ENCODE results near the gene DSG3.

DSG3 gene

DNA sequence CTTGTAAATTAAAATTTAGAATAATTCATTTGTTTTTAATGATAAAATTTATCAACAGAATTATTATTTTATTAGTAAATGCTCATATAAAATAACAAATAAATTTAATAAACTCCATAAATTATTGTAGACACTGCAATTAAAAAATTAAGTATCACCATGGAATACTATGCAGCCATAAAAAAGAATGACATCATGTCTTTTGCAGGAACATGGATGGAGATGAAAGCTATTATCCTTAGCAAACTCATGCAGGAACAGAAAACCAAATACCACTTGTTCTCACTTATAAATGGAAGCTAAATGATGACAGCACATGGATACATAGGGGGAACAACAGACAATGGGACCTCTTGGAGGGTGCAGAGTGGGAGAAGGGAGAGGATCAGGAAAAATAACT, 29.7 kb upstream of the DSG3 start:
- Histone ChIP-seq H3K9me3 (ENCODE audit: control insufficient read depth, insufficient read depth, low read length) (no peaks in the 10 kb centered on the region), H3K9ac (ENCODE audit: low read depth, low read length) (no peak overlapping the region), H3K27me3 (ENCODE audit: control insufficient read depth, insufficient read depth, low read length) (no peaks in the 10 kb centered on the region), H3K27ac (ENCODE audit: low read depth, low read length) (no peak overlapping the region), H3K4me3 (ENCODE audit: low read depth, low read length) (no peak overlapping the region), H3K36me3 (ENCODE audit: control insufficient read depth, insufficient read depth, low read length) (no peaks in the 10 kb centered on the region), H3K4me1 (ENCODE audit: control insufficient read depth, insufficient read depth, low read length) (no peaks in the 10 kb centered on the region)

DNA sequence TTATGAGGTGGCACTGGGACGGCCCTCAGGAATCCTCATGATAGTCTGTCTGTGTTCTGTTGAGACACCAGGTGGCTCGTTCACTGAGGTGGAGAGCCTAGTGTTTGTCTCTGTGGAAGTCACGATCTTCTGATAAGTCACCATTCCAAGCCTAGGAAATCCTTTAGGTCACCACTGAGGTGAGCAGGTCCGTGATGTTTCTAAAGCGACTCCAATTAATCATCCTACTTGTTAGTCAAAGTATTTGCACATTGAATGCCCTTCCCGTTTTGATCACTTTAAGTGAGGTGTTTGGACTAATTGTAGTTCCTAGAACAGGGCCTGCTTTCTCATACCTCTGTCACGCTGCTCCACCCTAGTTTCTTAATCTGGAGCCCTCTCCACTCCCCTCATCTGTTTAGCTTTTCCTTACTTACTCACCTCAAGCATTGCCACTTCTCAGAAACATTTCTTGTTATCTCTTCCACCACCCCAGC, 28.0 kb upstream of the DSG3 start:
- no peaks in the 10 kb centered on the region for H3K27me3 ChIP-seq (ENCODE audit: control insufficient read depth, insufficient read depth, low read length)
- no peaks in the 10 kb centered on the region for H3K9me3 ChIP-seq (ENCODE audit: control insufficient read depth, insufficient read depth, low read length)
- H3K4me1 ChIP-seq (ENCODE audit: control insufficient read depth, insufficient read depth, low read length), result no peaks in the 10 kb centered on the region
- no peak overlapping the region for H3K27ac ChIP-seq (ENCODE audit: low read depth, low read length)
- no peaks in the 10 kb centered on the region for H3K36me3 ChIP-seq (ENCODE audit: control insufficient read depth, insufficient read depth, low read length)
- H3K4me3 ChIP-seq (ENCODE audit: low read depth, low read length), result no peak overlapping the region
- no peak overlapping the region for H3K9ac ChIP-seq (ENCODE audit: low read depth, low read length)

- Histone ChIP-seq H3K9me3 (ENCODE audit: control insufficient read depth, insufficient read depth, low read length) (no peaks in the 10 kb centered on the region), H3K4me1 (ENCODE audit: control insufficient read depth, insufficient read depth, low read length) (no peaks in the 10 kb centered on the region), H3K27ac (ENCODE audit: low read depth, low read length) (no peak overlapping the region), H3K27me3 (ENCODE audit: control insufficient read depth, insufficient read depth, low read length) (no peaks in the 10 kb centered on the region), H3K9ac (ENCODE audit: low read depth, low read length) (no peak overlapping the region), H3K36me3 (ENCODE audit: control insufficient read depth, insufficient read depth, low read length) (no peaks in the 10 kb centered on the region), H3K4me3 (ENCODE audit: low read depth, low read length) (no peak overlapping the region)
These were observed 27.5 kb upstream of the DSG3 start for GRCh38 chr18:31420032-31420431.

DNA sequence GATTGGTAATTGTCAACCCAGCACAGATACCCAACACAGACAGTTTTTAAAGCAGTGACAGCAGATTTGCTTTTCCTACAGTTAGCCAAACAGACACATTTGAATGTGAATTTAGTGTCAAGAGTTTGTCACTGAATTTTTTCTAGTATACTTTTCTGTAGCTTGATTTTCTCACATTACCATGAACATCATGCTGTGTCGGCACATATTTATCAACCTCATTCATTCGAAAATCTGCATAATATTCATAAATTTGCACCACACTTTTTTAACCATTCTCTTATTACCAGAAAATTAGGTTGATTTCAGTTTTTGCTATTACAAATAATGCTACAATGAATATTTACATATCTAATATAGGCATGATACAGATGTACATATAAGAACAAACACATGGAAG, 27.0 kb upstream of the DSG3 start:
- no peaks in the 10 kb centered on the region for H3K4me1 ChIP-seq (ENCODE audit: control insufficient read depth, insufficient read depth, low read length)
- H3K27me3 ChIP-seq (ENCODE audit: control insufficient read depth, insufficient read depth, low read length), result no peaks in the 10 kb centered on the region
- H3K4me3 ChIP-seq (ENCODE audit: low read depth, low read length), result no peak overlapping the region
- H3K9me3 ChIP-seq (ENCODE audit: control insufficient read depth, insufficient read depth, low read length), result no peaks in the 10 kb centered on the region
- H3K36me3 ChIP-seq (ENCODE audit: control insufficient read depth, insufficient read depth, low read length), result no peaks in the 10 kb centered on the region
- no peak overlapping the region for H3K27ac ChIP-seq (ENCODE audit: low read depth, low read length)
- no peak overlapping the region for H3K9ac ChIP-seq (ENCODE audit: low read depth, low read length)

DNA sequence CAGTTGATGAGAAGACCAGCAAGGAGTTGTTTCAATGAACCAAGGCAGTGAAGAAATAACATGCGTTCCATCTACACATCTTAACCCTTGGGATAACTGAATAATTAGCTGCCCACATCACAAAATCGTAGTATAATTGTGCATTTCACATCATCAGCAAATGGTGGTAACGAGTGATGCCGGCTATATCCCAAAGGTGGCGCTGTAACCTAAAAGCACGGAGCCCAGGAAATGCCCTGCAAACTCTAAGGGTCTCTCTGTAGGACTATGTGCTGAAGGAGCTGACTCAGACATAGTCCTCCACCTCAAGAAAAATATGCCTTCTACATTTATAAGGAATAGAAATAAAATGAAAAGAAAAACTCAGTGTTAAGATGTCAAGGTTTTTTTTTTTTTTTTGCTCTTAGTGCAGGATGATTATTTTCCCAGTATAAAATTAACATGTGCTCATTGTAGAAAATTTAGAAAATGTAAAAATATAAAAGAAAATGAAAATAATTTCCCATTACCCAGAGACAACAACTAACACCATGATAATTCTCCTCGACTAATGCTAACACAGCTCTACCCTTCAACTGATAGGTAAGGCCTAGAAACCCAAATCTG, 23.1 kb upstream of the DSG3 start:
- H3K9ac ChIP-seq (ENCODE audit: low read depth, low read length), result no peak overlapping the region
- no peaks in the 10 kb centered on the region for H3K27me3 ChIP-seq (ENCODE audit: control insufficient read depth, insufficient read depth, low read length)
- H3K36me3 ChIP-seq (ENCODE audit: control insufficient read depth, insufficient read depth, low read length), result no peaks in the 10 kb centered on the region
- H3K9me3 ChIP-seq (ENCODE audit: control insufficient read depth, insufficient read depth, low read length), result no peaks in the 10 kb centered on the region
- no peak overlapping the region for H3K4me3 ChIP-seq (ENCODE audit: low read depth, low read length)
- H3K27ac ChIP-seq (ENCODE audit: low read depth, low read length), result no peak overlapping the region
- 0 out of 2 replicates have a peak, but pooled peaks cover 2% of the 10 kb centered on the region for H3K4me1 ChIP-seq (ENCODE audit: control insufficient read depth, insufficient read depth, low read length)

GRCh38 chr18:31426021-31426420, 21.5 kb upstream of the DSG3 start:
- Histone ChIP-seq H3K9me3 (ENCODE audit: control insufficient read depth, insufficient read depth, low read length) (no peaks in the 10 kb centered on the region), H3K27ac (ENCODE audit: low read depth, low read length) (no peak overlapping the region), H3K36me3 (ENCODE audit: control insufficient read depth, insufficient read depth, low read length) (no peaks in the 10 kb centered on the region), H3K4me1 (ENCODE audit: control insufficient read depth, insufficient read depth, low read length) (0 out of 2 replicates have a peak, but pooled peaks cover 2% of the 10 kb centered on the region), H3K9ac (ENCODE audit: low read depth, low read length) (no peak overlapping the region), H3K27me3 (ENCODE audit: control insufficient read depth, insufficient read depth, low read length) (no peaks in the 10 kb centered on the region), H3K4me3 (ENCODE audit: low read depth, low read length) (no peak overlapping the region)

GRCh38 chr18:31426871-31427406, 20.6 kb upstream of the DSG3 start:
- Histone ChIP-seq H3K4me1 (ENCODE audit: control insufficient read depth, insufficient read depth, low read length) (0 out of 2 replicates have a peak, but pooled peaks cover 2% of the 10 kb centered on the region), H3K4me3 (ENCODE audit: low read depth, low read length) (no peak overlapping the region), H3K9me3 (ENCODE audit: control insufficient read depth, insufficient read depth, low read length) (no peaks in the 10 kb centered on the region; the same call in 1 of the 2 replicates), H3K27ac (ENCODE audit: low read depth, low read length) (no peak overlapping the region), H3K9ac (ENCODE audit: low read depth, low read length) (no peak overlapping the region), H3K36me3 (ENCODE audit: control insufficient read depth, insufficient read depth, low read length) (no peaks in the 10 kb centered on the region), H3K27me3 (ENCODE audit: control insufficient read depth, insufficient read depth, low read length) (no peaks in the 10 kb centered on the region)

GRCh38 chr18:31428211-31428610, 19.3 kb upstream of the DSG3 start:
- Histone ChIP-seq H3K9ac (ENCODE audit: low read depth, low read length) (no peak overlapping the region), H3K27me3 (ENCODE audit: control insufficient read depth, insufficient read depth, low read length) (no peaks in the 10 kb centered on the region), H3K36me3 (ENCODE audit: control insufficient read depth, insufficient read depth, low read length) (no peaks in the 10 kb centered on the region), H3K27ac (ENCODE audit: low read depth, low read length) (no peak overlapping the region), H3K4me1 (ENCODE audit: control insufficient read depth, insufficient read depth, low read length) (0 out of 2 replicates have a peak, but pooled peaks cover 2% of the 10 kb centered on the region), H3K4me3 (ENCODE audit: low read depth, low read length) (no peak overlapping the region), H3K9me3 (ENCODE audit: control insufficient read depth, insufficient read depth, low read length) (no peaks in the 10 kb centered on the region; the same call in 1 of the 2 replicates)

GRCh38 chr18:31429623-31430022, 17.9 kb upstream of the DSG3 start:
- Histone ChIP-seq H3K9me3 (ENCODE audit: control insufficient read depth, insufficient read depth, low read length) (no peaks in the 10 kb centered on the region; the same call in 1 of the 2 replicates), H3K4me3 (ENCODE audit: low read depth, low read length) (no peak overlapping the region), H3K27me3 (ENCODE audit: control insufficient read depth, insufficient read depth, low read length) (no peaks in the 10 kb centered on the region), H3K9ac (ENCODE audit: low read depth, low read length) (no peak overlapping the region), H3K36me3 (ENCODE audit: control insufficient read depth, insufficient read depth, low read length) (no peaks in the 10 kb centered on the region), H3K27ac (ENCODE audit: low read depth, low read length) (no peak overlapping the region), H3K4me1 (ENCODE audit: control insufficient read depth, insufficient read depth, low read length) (0 out of 2 replicates have a peak, but pooled peaks cover 2% of the 10 kb centered on the region)

DNA sequence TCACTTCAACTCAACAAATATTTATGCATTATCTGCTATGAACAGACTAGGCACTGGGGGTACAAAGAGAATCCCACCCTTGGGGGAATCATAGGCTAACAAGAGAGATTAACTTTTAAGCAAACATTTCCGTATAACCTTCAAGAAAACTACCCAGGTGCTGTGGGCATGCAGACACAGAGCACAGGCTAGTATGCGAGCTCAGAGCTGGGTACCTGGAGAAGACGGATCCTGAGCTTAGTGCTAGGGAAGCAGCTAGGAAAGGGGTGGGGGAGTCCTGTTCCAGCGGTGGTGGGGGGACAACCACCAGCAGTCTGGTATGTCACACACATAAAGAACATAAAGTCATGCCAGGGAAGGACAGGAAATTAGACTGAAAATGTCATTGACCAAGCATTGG, 17.5 kb upstream of the DSG3 start:
- H3K36me3 ChIP-seq (ENCODE audit: control insufficient read depth, insufficient read depth, low read length), result no peaks in the 10 kb centered on the region

GRCh38 chr18:31430554-31430953, 17.0 kb upstream of the DSG3 start:
- H3K9me3 ChIP-seq (ENCODE audit: control insufficient read depth, insufficient read depth, low read length), result no peaks in the 10 kb centered on the region; the same call in 1 of the 2 replicates
- H3K9ac ChIP-seq (ENCODE audit: low read depth, low read length), result no peak overlapping the region
- H3K4me3 ChIP-seq (ENCODE audit: low read depth, low read length), result no peak overlapping the region
- H3K36me3 ChIP-seq (ENCODE audit: control insufficient read depth, insufficient read depth, low read length), result no peaks in the 10 kb centered on the region
- 0 out of 2 replicates have a peak, but pooled peaks cover 2% of the 10 kb centered on the region for H3K4me1 ChIP-seq (ENCODE audit: control insufficient read depth, insufficient read depth, low read length)
- no peaks in the 10 kb centered on the region for H3K27me3 ChIP-seq (ENCODE audit: control insufficient read depth, insufficient read depth, low read length)
- H3K27ac ChIP-seq (ENCODE audit: low read depth, low read length), result no peak overlapping the region

More for the DNA sequence above, 17.5 kb upstream of the DSG3 start:
- Histone ChIP-seq H3K9ac (ENCODE audit: low read depth, low read length) (no peak overlapping the region), H3K27ac (ENCODE audit: low read depth, low read length) (no peak overlapping the region), H3K9me3 (ENCODE audit: control insufficient read depth, insufficient read depth, low read length) (no peaks in the 10 kb centered on the region; the same call in 1 of the 2 replicates), H3K4me3 (ENCODE audit: low read depth, low read length) (no peak overlapping the region), H3K4me1 (ENCODE audit: control insufficient read depth, insufficient read depth, low read length) (0 out of 2 replicates have a peak, but pooled peaks cover 2% of the 10 kb centered on the region), H3K27me3 (ENCODE audit: control insufficient read depth, insufficient read depth, low read length) (no peaks in the 10 kb centered on the region)
